Liver (tissue), 9 donors: ENCODE measurements around the gene NET1. TPM values are rescaled to one million over a fixed set of nuclear protein-coding genes. Genes with fewer than 3 reads are reported as not detected.

Experiments
- DNase-seq: peaks from one replicate; pipeline ENCODE4 v3.0.0-alpha.2; 2017; ENCODE audit warnings: low spot score
- H3K27ac ChIP-seq, 2 donors: one replicate each; pipeline ENCODE4 v1.7.0; 2013; ENCODE audit warnings: inconsistent platforms in 2 of 2, low read length in 2 of 2, control low read depth in 1 of 2, low read depth in 1 of 2, mild to moderate bottlenecking in 1 of 2
- H3K27me3 ChIP-seq, 4 donors: one replicate each; pipeline versions ENCODE4 v1.6.1 to v1.7.0; 2013; ENCODE audit warnings: low read length in 3 of 4, inconsistent platforms in 1 of 4, mild to moderate bottlenecking in 1 of 4, moderate library complexity in 1 of 4; ENCODE audit not compliant: control insufficient read depth in 4 of 4, insufficient read depth in 4 of 4
- H3K36me3 ChIP-seq, 4 donors: one replicate each; pipeline versions ENCODE4 v1.6.1 to v1.7.0; 2013; ENCODE audit warnings: low read length in 3 of 4, mild to moderate bottlenecking in 3 of 4, low read depth in 1 of 4, moderate library complexity in 1 of 4; ENCODE audit not compliant: control insufficient read depth in 4 of 4, insufficient read depth in 3 of 4
- H3K4me1 ChIP-seq, 4 donors: one replicate each; pipeline versions ENCODE4 v1.6.1 to v1.7.0; 2013; ENCODE audit warnings: low read length in 3 of 4, mild to moderate bottlenecking in 3 of 4, moderate library complexity in 1 of 4; ENCODE audit not compliant: control insufficient read depth in 4 of 4, insufficient read depth in 4 of 4
- H3K4me3 ChIP-seq, 3 donors: one replicate each; pipeline versions ENCODE4 v1.6.1 to v1.7.0; 2013; ENCODE audit warnings: low read length in 3 of 3, control low read depth in 1 of 3, low read depth in 1 of 3, mild to moderate bottlenecking in 1 of 3
- H3K9ac ChIP-seq, 2 donors: one replicate each; pipeline ENCODE4 v1.7.0; 2013; ENCODE audit warnings: low read length in 2 of 2, mild to moderate bottlenecking in 2 of 2, moderate library complexity in 2 of 2, control low read depth in 1 of 2, low read depth in 1 of 2
- H3K9me3 ChIP-seq, 4 donors: one replicate each; pipeline versions ENCODE4 v1.6.1 to v1.7.0; 2013; ENCODE audit warnings: low read length in 3 of 4; ENCODE audit not compliant: control insufficient read depth in 4 of 4
- ATF3 ChIP-seq: IDR thresholded peaks from 2 replicates; pipeline ENCODE4 v1.6.1; 2016; ENCODE audit warnings: antibody characterized with exemption
- CTCF ChIP-seq: fragments of 150-350 bp; IDR thresholded peaks from 2 replicates; pipeline ENCODE4 v1.5.1; 2017; ENCODE audit warnings: improper control_type of control experiment, low read depth, low read length; ENCODE audit not compliant: missing input control
- EGR1 ChIP-seq, 2 donors: IDR thresholded peaks; 2 replicates each; pipeline ENCODE4 v1.6.1; 2016 to 2018; ENCODE audit warnings: antibody characterized with exemption in 2 of 2, low read depth in 2 of 2
- FOXA1 ChIP-seq: IDR thresholded peaks from 2 replicates; pipeline ENCODE4 v1.6.1; 2016; ENCODE audit warnings: antibody characterized with exemption
- FOXA2 ChIP-seq: IDR thresholded peaks from 2 replicates; pipeline ENCODE4 v1.6.1; 2016; ENCODE audit warnings: antibody characterized with exemption
- GABPA ChIP-seq, 2 donors: IDR thresholded peaks in 1 of 2; conservative IDR thresholded peaks in 1 of 2; 2 replicates each; pipeline ENCODE4 v1.6.1; 2016; ENCODE audit warnings: antibody characterized with exemption in 2 of 2, mild to moderate bottlenecking in 1 of 2, moderate library complexity in 1 of 2
- HNF4A ChIP-seq, 2 donors: conservative IDR thresholded peaks; 2 replicates each; pipeline ENCODE4 v1.6.1; 2016; ENCODE audit warnings: antibody characterized with exemption in 2 of 2, mild to moderate bottlenecking in 2 of 2
- HNF4G ChIP-seq: IDR thresholded peaks from 2 replicates; pipeline ENCODE4 v1.6.1; 2016; ENCODE audit warnings: antibody characterized with exemption
- JUND ChIP-seq, 2 donors: IDR thresholded peaks; 2 replicates each; pipeline ENCODE4 v1.6.1; 2016; ENCODE audit warnings: antibody characterized with exemption in 2 of 2
- MAX ChIP-seq: IDR thresholded peaks from 2 replicates; pipeline ENCODE4 v1.6.1; 2016; ENCODE audit warnings: antibody characterized with exemption
- NR2F2 ChIP-seq: IDR thresholded peaks from 2 replicates; pipeline ENCODE4 v1.6.1; 2016; ENCODE audit warnings: antibody characterized with exemption
- RAD21 ChIP-seq, 2 donors: IDR thresholded peaks; 2 replicates each; pipeline ENCODE4 v1.6.1; 2016; ENCODE audit warnings: antibody characterized with exemption in 2 of 2, mild to moderate bottlenecking in 2 of 2
- REST ChIP-seq: IDR thresholded peaks from 2 replicates; pipeline ENCODE4 v1.6.1; 2016; ENCODE audit warnings: antibody characterized with exemption, mild to moderate bottlenecking
- RXRA ChIP-seq, 2 donors: IDR thresholded peaks; 2 replicates each; pipeline ENCODE4 v1.6.1; 2017 to 2018; ENCODE audit warnings: antibody characterized with exemption in 2 of 2, mild to moderate bottlenecking in 1 of 2
- SP1 ChIP-seq: IDR thresholded peaks from 2 replicates; pipeline ENCODE4 v1.6.1; 2018; ENCODE audit warnings: antibody characterized with exemption, mild to moderate bottlenecking
- TAF1 ChIP-seq: conservative IDR thresholded peaks from 2 replicates; pipeline ENCODE4 v1.6.1; 2016; ENCODE audit warnings: antibody characterized with exemption, mild to moderate bottlenecking
- YY1 ChIP-seq: IDR thresholded peaks from 2 replicates; pipeline ENCODE4 v1.6.1; 2016; ENCODE audit warnings: antibody characterized with exemption, mild to moderate bottlenecking
- ZBTB33 ChIP-seq: IDR thresholded peaks from 2 replicates; pipeline ENCODE4 v1.6.1; 2016; ENCODE audit warnings: antibody characterized with exemption
- WGBS: extraction: QIAGEN DNeasy Blood & Tissue Kit; methylation state at CpG from one replicate; pipeline ENCODE4 v1.1.7; 2013; 5-methylcytosine and 5-hydroxymethylcytosine counted together
- polyA plus RNA-seq, 2 donors: library from polyadenylated mRNA; stranded (reverse) in 1 of 2; unstranded in 1 of 2; fragments of 200-250 nt in 1 of 2; fragments of >200 nt in 1 of 2; fragmentation: Nextera tagmentation in 1 of 2; extraction: Ambion mirVana in 1 of 2; gene quantifications; one replicate each; pipeline versions ENCODE4 v1.2.1 to v1.2.3, GENCODE V29; 2013 to 2015
- total RNA-seq, 2 donors: library from RNA; depleted of rRNA; stranded (reverse); fragments of >200 nt; gene quantifications; one replicate each; pipeline ENCODE4 v1.2.3, GENCODE V29; 2014
- donor health status: healthy.
- donor health status: healthy.
- donor health status: healthy.
- donor health status: healthy.
- donor health status: healthy.

The NET1 gene
- total and polyA plus RNA-seq, 4 donors, result 16.2 to 38.6 (median 25.6) TPM

- Histone ChIP-seq H3K4me1 (no peaks in the 10 kb centered on the region), H3K27ac (no peak overlapping the region), H3K27me3 (no peaks in the 10 kb centered on the region), H3K9ac (no peak overlapping the region), H3K4me3 (no peak overlapping the region), H3K9me3 (no peaks in the 10 kb centered on the region), H3K36me3 (no peaks in the 10 kb centered on the region)
- TF ChIP-seq SP1, result no peak
- TF ChIP-seq HNF4G, result no peak
- TF ChIP-seq JUND (IDR thresholded peaks at IDR 0.05), result no peak
- no peak for TF ChIP-seq RAD21 (IDR thresholded peaks at IDR 0.05)
- TF ChIP-seq MAX, result no peak
- no peak for TF ChIP-seq ZBTB33
- no peak for TF ChIP-seq FOXA1
- TF ChIP-seq NR2F2, result no peak
- no peak for TF ChIP-seq EGR1 (IDR thresholded peaks at IDR 0.05; ENCODE audit: low read depth in 2 of 2)
- no peak for TF ChIP-seq REST
- no peak for TF ChIP-seq GABPA (IDR thresholded peaks at IDR 0.05 in 1 of 2, conservative IDR thresholded peaks at IDR 0.05 in 1 of 2)
- no peak for TF ChIP-seq TAF1
- TF ChIP-seq CTCF, result no peak
- TF ChIP-seq FOXA2, result no peak
- TF ChIP-seq RXRA (IDR thresholded peaks at IDR 0.05), result no peak
- no peak for TF ChIP-seq HNF4A (conservative IDR thresholded peaks at IDR 0.05)
- no peak for TF ChIP-seq ATF3
- TF ChIP-seq YY1, result no peak
- 91% methylated on average over 13 of the region's 13 CpGs for WGBS
- no peak for DNase-seq
Observed at GRCh38 chr10:5476918-5477525, 64.7 kb downstream of the NET1 start.
